ENCODE results near the gene AMZ2.
"Not testable (repeated sequence)": the region's sequence is repeated elsewhere in the genome, so short reads cannot be mapped to it uniquely, and the experiment has no call there.

AMZ2 gene

GRCh38 chr17:68229619-68230018, 18.2 kb upstream of the AMZ2 start:
- Mint-ChIP-seq H3K36me3 (ENCODE audit: insufficient read depth) (peaks cover 15% of the 10 kb centered on the region), H3K27me3 (no peaks in the 10 kb centered on the region), H3K27ac (peak overlapping the region in 1 of 2 donors; percentile 83), H3K4me3 (no peak overlapping the region), H3K9me3 (no peaks in the 10 kb centered on the region), H3K4me1 (ENCODE audit: low read depth in 2 of 2) (peaks cover 21 to 25% of the 10 kb centered on the region in 2 donors)
- DNase-seq (no peak), ATAC-seq (replicated peaks) (no peak)

GRCh38 chr17:68231131-68231530, 16.7 kb upstream of the AMZ2 start:
- H3K4me1 Mint-ChIP-seq (ENCODE audit: low read depth in 2 of 2), result peaks cover 25 to 27% of the 10 kb centered on the region in 2 donors
- DNase-seq; H3K9me3 Mint-ChIP-seq; ATAC-seq (replicated peaks); H3K4me3 Mint-ChIP-seq; H3K27ac Mint-ChIP-seq; H3K27me3 Mint-ChIP-seq: not testable (repeated sequence)
- H3K36me3 Mint-ChIP-seq (ENCODE audit: insufficient read depth), result peaks cover 20% of the 10 kb centered on the region

- H3K4me1 Mint-ChIP-seq (ENCODE audit: low read depth in 2 of 2), result peaks cover 24 to 27% of the 10 kb centered on the region in 2 donors
- DNase-seq (no peak), ATAC-seq (replicated peaks) (no peak)
- no peak overlapping the region for H3K4me3 Mint-ChIP-seq
- no peak overlapping the region for H3K27ac Mint-ChIP-seq
- H3K36me3 Mint-ChIP-seq (ENCODE audit: insufficient read depth), result peaks cover 21% of the 10 kb centered on the region
- no peaks in the 10 kb centered on the region for H3K9me3 Mint-ChIP-seq
- H3K27me3 Mint-ChIP-seq, result no peaks in the 10 kb centered on the region
These were observed 16.3 kb upstream of the AMZ2 start for GRCh38 chr17:68231541-68231940.

GRCh38 chr17:68232741-68233140, 15.1 kb upstream of the AMZ2 start:
- Mint-ChIP-seq H3K27ac (peak overlapping the region; percentile 74 to 77), H3K36me3 (ENCODE audit: insufficient read depth) (peaks cover 31% of the 10 kb centered on the region), H3K4me3 (peak overlapping the region in 1 of 2 donors; percentile 51), H3K4me1 (ENCODE audit: low read depth in 2 of 2) (peaks cover 33% of the 10 kb centered on the region in 2 donors)
- not testable (repeated sequence) for ATAC-seq (replicated peaks); DNase-seq; H3K27me3 Mint-ChIP-seq; H3K9me3 Mint-ChIP-seq

- Mint-ChIP-seq H3K4me3 (peak overlapping the region; percentile 67 to 68), H3K27ac (peak overlapping the region; percentile 96 to 97), H3K4me1 (ENCODE audit: low read depth in 2 of 2) (peaks cover 44 to 47% of the 10 kb centered on the region in 2 donors), H3K36me3 (ENCODE audit: insufficient read depth) (peaks cover 40% of the 10 kb centered on the region)
- H3K9me3 Mint-ChIP-seq, H3K27me3 Mint-ChIP-seq: not testable (repeated sequence)
- DNase-seq, result peak; percentile 60 to 65 (median 62)
- peak; percentile 66 for ATAC-seq (replicated peaks)
These were observed 13.0 kb upstream of the AMZ2 start for GRCh38 chr17:68234726-68235335.

GRCh38 chr17:68235336-68235791, 12.5 kb upstream of the AMZ2 start:
- DNase-seq, result peak in 2 of 3 experiments; percentile 20 to 31
- H3K4me1 Mint-ChIP-seq (ENCODE audit: low read depth in 2 of 2), result peaks cover 50 to 52% of the 10 kb centered on the region in 2 donors

GRCh38 chr17:68237369-68238163, 10.3 kb upstream of the AMZ2 start:
- Mint-ChIP-seq H3K36me3 (ENCODE audit: insufficient read depth) (peaks cover 31% of the 10 kb centered on the region), H3K27ac (peak overlapping the region; percentile 99 to 100), H3K4me3 (peak overlapping the region; percentile 82 to 90), H3K4me1 (ENCODE audit: low read depth in 2 of 2) (peaks cover 50 to 57% of the 10 kb centered on the region in 2 donors)
- ATAC-seq (replicated peaks) (peak; percentile 78), DNase-seq (peak; percentile 63 to 72 (median 69))
- not testable (repeated sequence) for H3K9me3 Mint-ChIP-seq, H3K27me3 Mint-ChIP-seq

More at GRCh38 chr17:68235336-68235791, 12.5 kb upstream of the AMZ2 start:
- H3K27me3 Mint-ChIP-seq, H3K9me3 Mint-ChIP-seq: not testable (repeated sequence)
- peaks cover 35% of the 10 kb centered on the region for H3K36me3 Mint-ChIP-seq (ENCODE audit: insufficient read depth)
- ATAC-seq (replicated peaks), result peak; percentile 7
- H3K27ac Mint-ChIP-seq, result peak overlapping the region; percentile 96 to 97
- peak overlapping the region; percentile 67 to 68 for H3K4me3 Mint-ChIP-seq

GRCh38 chr17:68238164-68238870, 9.5 kb upstream of the AMZ2 start:
- Mint-ChIP-seq H3K27ac (peak overlapping the region; percentile 99 to 100), H3K4me3 (peak overlapping the region; percentile 82 to 90), H3K4me1 (ENCODE audit: low read depth in 2 of 2) (peaks cover 46 to 54% of the 10 kb centered on the region in 2 donors), H3K27me3 (no peaks in the 10 kb centered on the region), H3K36me3 (ENCODE audit: insufficient read depth) (peaks cover 31% of the 10 kb centered on the region), H3K9me3 (no peaks in the 10 kb centered on the region)
- ATAC-seq (replicated peaks) (peak; percentile 9), DNase-seq (no peak)

- ATAC-seq (replicated peaks), result no peak
- Mint-ChIP-seq H3K9me3 (no peaks in the 10 kb centered on the region), H3K36me3 (ENCODE audit: insufficient read depth) (peaks cover 31% of the 10 kb centered on the region), H3K4me3 (peak overlapping the region; percentile 82 to 90), H3K27ac (peak overlapping the region; percentile 99 to 100), H3K27me3 (no peaks in the 10 kb centered on the region), H3K4me1 (ENCODE audit: low read depth in 2 of 2) (peaks cover 46 to 54% of the 10 kb centered on the region in 2 donors)
- no peak for DNase-seq
These were observed 9.0 kb upstream of the AMZ2 start for GRCh38 chr17:68238871-68239253.

- Mint-ChIP-seq H3K9me3 (no peaks in the 10 kb centered on the region), H3K27me3 (no peaks in the 10 kb centered on the region), H3K36me3 (ENCODE audit: insufficient read depth) (peaks cover 29% of the 10 kb centered on the region), H3K27ac (peak overlapping the region; percentile 99 to 100), H3K4me3 (peak overlapping the region; percentile 45 to 90), H3K4me1 (ENCODE audit: low read depth in 2 of 2) (peaks cover 43 to 49% of the 10 kb centered on the region in 2 donors)
- no peak for ATAC-seq (replicated peaks)
- DNase-seq, result no peak
These were observed 8.0 kb upstream of the AMZ2 start for GRCh38 chr17:68239632-68240366.

- Mint-ChIP-seq H3K36me3 (ENCODE audit: insufficient read depth) (peaks cover 62% of the 10 kb centered on the region), H3K9me3 (no peaks in the 10 kb centered on the region), H3K4me1 (ENCODE audit: low read depth in 2 of 2) (peaks cover 14 to 27% of the 10 kb centered on the region in 2 donors), H3K27ac (peak overlapping the region; percentile 98 to 99), H3K27me3 (no peaks in the 10 kb centered on the region), H3K4me3 (peak overlapping the region; percentile 86 to 88)
- DNase-seq (no peak), ATAC-seq (replicated peaks) (no peak)
These were observed 1.4 kb upstream of the AMZ2 start for GRCh38 chr17:68246271-68247028.

- Mint-ChIP-seq H3K4me1 (ENCODE audit: low read depth in 2 of 2) (peaks cover 20 to 34% of the 10 kb centered on the region in 2 donors), H3K27me3 (no peaks in the 10 kb centered on the region), H3K9me3 (no peaks in the 10 kb centered on the region), H3K36me3 (ENCODE audit: insufficient read depth) (peaks cover 74% of the 10 kb centered on the region), H3K4me3 (peak overlapping the region; percentile 86 to 88), H3K27ac (peak overlapping the region; percentile 98 to 99)
- ATAC-seq (replicated peaks) (peak; percentile 36), DNase-seq (no peak)
These were observed 469 bp downstream of the AMZ2 start for GRCh38 chr17:68248199-68248825.
